Suprapubic skin (tissue), 4 donors: ENCODE results near the gene STAM. TPM values are rescaled to one million over a fixed set of nuclear protein-coding genes. Genes with fewer than 3 reads are reported as not detected.

Source experiments
- DNase-seq, 2 donors: peaks; one replicate each; pipeline ENCODE4 v3.0.0-alpha.2; 2019; ENCODE audit warnings: low spot score in 2 of 2
- H3K27ac ChIP-seq: fragments of 200-600 bp; sonication (generic); one replicate; pipeline ENCODE4 v1.5.1; 2019
- H3K27me3 ChIP-seq: fragments of 200-600 bp; sonication (generic); one replicate; pipeline ENCODE4 v1.5.1; 2019
- H3K36me3 ChIP-seq: fragments of 200-600 bp; sonication (generic); one replicate; pipeline ENCODE4 v1.5.1; 2019
- H3K4me1 ChIP-seq: fragments of 200-600 bp; sonication (generic); one replicate; pipeline ENCODE4 v1.5.1; 2019
- H3K4me3 ChIP-seq: fragments of 200-600 bp; sonication (generic); one replicate; pipeline ENCODE4 v1.5.1; 2019; ENCODE audit warnings: mild to moderate bottlenecking
- H3K9me3 ChIP-seq: fragments of 200-600 bp; sonication (generic); one replicate; pipeline ENCODE4 v1.5.1; 2019
- EP300 ChIP-seq: sonication (generic); formaldehyde crosslinking; IDR thresholded peaks from one replicate; pipeline ENCODE4 v1.6.1; 2017; ENCODE audit warnings: antibody characterized with exemption
- POLR2A ChIP-seq, 2 donors: fragments of 450-650 bp; IDR thresholded peaks; one replicate each; pipeline ENCODE4 v1.6.1; 2017; ENCODE audit warnings: antibody characterized with exemption in 2 of 2, mild to moderate bottlenecking in 2 of 2, moderate library complexity in 2 of 2
- POLR2AphosphoS5 ChIP-seq, 3 donors: sonication (generic); formaldehyde crosslinking; IDR thresholded peaks; one replicate each; pipeline ENCODE4 v1.6.1; 2017; ENCODE audit warnings: antibody characterized with exemption in 3 of 3
- WGBS: methylation state at CpG from one replicate; pipeline ENCODE4 v1.1.5; 2018; 5-methylcytosine and 5-hydroxymethylcytosine counted together
- total RNA-seq, 4 donors: library from RNA; depleted of rRNA; stranded (reverse); fragments of >200 nt; gene quantifications; one replicate each; pipeline ENCODE4 v1.1.0, GENCODE V29; 2016
- TF ChIP-seq, protein P1 (sequence below), 2 donors: fragments of 200-600 bp in 1 of 2; fragments of 450-650 bp in 1 of 2; sonication (generic) in 1 of 2; IDR thresholded peaks; one replicate each; pipeline ENCODE4 v1.5.1; 2016 to 2019; ENCODE audit warnings: antibody characterized with exemption in 2 of 2, mild to moderate bottlenecking in 1 of 2, moderate library complexity in 1 of 2

The STAM gene
- total RNA-seq, 4 donors from 2014 or later = 19.4 to 28.6 (median 22.8) TPM

DNA sequence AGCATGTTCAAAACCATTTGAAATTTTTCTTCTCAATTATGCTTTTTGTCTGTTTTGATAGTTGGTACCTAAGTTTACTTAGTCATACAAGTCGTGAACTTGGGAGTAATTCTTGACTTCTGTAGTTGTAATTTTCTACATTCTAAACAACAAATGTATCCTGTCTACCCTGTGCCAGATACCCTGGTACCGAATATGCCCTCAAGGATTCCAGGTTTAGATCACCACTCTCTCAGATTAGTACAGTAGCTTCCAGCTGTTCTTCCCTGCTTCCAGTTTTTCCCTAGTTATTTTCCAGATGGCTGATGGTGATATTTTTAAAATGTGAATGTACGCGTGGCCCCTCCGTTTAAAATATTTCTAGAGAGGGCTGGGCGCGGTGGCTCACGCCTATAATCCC, 6.5 kb downstream of the STAM start:
- no peak for DNase-seq
- Histone ChIP-seq H3K27me3 (no peaks in the 10 kb centered on the region), H3K27ac (no peak overlapping the region), H3K4me1 (peaks cover 34% of the 10 kb centered on the region), H3K4me3 (no peak overlapping the region), H3K36me3 (no peaks in the 10 kb centered on the region), H3K9me3 (no peaks in the 10 kb centered on the region)
- no peak for TF ChIP-seq POLR2AphosphoS5 (IDR thresholded peaks at IDR 0.05)
- TF ChIP-seq, protein P1, sequence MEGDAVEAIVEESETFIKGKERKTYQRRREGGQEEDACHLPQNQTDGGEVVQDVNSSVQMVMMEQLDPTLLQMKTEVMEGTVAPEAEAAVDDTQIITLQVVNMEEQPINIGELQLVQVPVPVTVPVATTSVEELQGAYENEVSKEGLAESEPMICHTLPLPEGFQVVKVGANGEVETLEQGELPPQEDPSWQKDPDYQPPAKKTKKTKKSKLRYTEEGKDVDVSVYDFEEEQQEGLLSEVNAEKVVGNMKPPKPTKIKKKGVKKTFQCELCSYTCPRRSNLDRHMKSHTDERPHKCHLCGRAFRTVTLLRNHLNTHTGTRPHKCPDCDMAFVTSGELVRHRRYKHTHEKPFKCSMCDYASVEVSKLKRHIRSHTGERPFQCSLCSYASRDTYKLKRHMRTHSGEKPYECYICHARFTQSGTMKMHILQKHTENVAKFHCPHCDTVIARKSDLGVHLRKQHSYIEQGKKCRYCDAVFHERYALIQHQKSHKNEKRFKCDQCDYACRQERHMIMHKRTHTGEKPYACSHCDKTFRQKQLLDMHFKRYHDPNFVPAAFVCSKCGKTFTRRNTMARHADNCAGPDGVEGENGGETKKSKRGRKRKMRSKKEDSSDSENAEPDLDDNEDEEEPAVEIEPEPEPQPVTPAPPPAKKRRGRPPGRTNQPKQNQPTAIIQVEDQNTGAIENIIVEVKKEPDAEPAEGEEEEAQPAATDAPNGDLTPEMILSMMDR (IDR thresholded peaks at IDR 0.05) = no peak
- TF ChIP-seq EP300 = no peak
- TF ChIP-seq POLR2A (IDR thresholded peaks at IDR 0.05) = no peak
- WGBS = 92% methylated on average over 8 of the region's 8 CpGs

DNA sequence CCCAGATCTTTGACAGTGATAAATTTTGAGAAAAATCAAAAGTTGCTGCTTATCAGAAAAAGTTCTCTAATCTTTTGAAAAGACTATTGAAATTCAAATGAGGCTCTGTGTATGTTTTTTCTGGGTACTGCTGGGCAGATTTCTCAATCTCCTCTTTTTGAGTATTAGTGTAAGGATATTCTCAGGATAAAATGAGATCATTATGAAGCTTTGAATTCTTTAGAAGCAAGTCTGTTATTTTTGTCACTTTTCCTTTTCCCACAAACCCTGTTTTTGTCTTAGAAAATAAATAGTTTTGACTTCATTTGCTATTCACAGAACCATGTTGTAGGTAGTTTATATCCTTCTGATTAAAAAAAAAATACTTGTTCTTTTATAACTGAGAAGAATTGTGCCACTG, 7.9 kb downstream of the STAM start:
- TF ChIP-seq POLR2AphosphoS5 (IDR thresholded peaks at IDR 0.05) (no peak), POLR2A (IDR thresholded peaks at IDR 0.05) (no peak), EP300 (no peak)
- TF ChIP-seq, protein P1 (IDR thresholded peaks at IDR 0.05) = no peak
- Histone ChIP-seq H3K36me3 (no peaks in the 10 kb centered on the region), H3K9me3 (no peaks in the 10 kb centered on the region), H3K4me1 (peaks cover 26% of the 10 kb centered on the region), H3K4me3 (no peak overlapping the region), H3K27me3 (no peaks in the 10 kb centered on the region), H3K27ac (no peak overlapping the region)
- DNase-seq = no peak

DNA sequence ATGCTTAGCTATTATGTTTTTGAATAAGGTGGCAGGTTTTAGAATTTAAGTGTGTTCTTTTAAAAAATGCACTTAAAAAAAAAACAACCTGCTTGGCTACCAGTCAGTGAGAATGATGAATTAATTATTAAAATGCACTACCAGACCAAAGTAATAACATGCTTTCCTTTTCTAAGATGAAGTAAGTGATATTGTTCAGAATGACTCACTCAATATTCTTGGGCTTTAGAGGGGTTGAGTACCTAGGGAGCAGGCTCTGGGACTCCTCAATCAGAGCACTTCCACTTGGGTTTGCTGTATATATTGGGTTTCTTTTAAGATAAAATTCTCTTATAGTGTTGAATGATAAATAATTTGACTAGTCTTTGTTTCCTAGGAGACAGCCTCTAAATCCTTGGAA, 8.6 kb downstream of the STAM start:
- H3K9me3 ChIP-seq = no peaks in the 10 kb centered on the region
- H3K4me3 ChIP-seq = no peak overlapping the region
- no peaks in the 10 kb centered on the region for H3K36me3 ChIP-seq
- H3K27me3 ChIP-seq = no peaks in the 10 kb centered on the region
- H3K4me1 ChIP-seq = peaks cover 21% of the 10 kb centered on the region
- H3K27ac ChIP-seq = no peak overlapping the region
- no peak for TF ChIP-seq EP300
- no peak for TF ChIP-seq POLR2AphosphoS5 (IDR thresholded peaks at IDR 0.05)
- no peak for TF ChIP-seq POLR2A (IDR thresholded peaks at IDR 0.05)
- TF ChIP-seq, protein P1 (IDR thresholded peaks at IDR 0.05) = no peak
- DNase-seq = no peak

DNA sequence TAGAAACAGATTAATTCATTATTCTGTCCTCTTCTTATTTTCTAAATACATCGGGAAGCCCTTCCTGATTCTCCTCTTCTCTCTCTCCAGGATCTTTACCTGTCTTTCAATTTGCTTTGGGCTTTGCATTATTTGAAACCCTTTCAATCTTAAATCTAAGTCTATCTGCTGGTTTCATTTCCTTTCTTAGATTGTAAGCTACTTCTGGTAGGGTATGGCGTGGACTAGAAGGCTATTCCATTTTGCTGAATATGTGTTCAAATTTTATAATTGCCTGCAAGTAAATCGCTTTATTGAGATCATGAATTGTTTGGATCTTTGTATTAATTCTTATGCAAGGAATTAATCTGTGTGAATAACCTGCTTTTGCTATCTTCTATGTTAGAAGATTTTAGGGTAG, 11.1 kb downstream of the STAM start:
- WGBS = 83% methylated on average over 3 of the region's 3 CpGs
- TF ChIP-seq POLR2AphosphoS5 (IDR thresholded peaks at IDR 0.05) (no peak), EP300 (no peak), POLR2A (IDR thresholded peaks at IDR 0.05) (no peak)
- TF ChIP-seq, protein P1 (IDR thresholded peaks at IDR 0.05) = no peak
- no peak for DNase-seq
- Histone ChIP-seq H3K4me3 (no peak overlapping the region), H3K9me3 (no peaks in the 10 kb centered on the region), H3K27me3 (no peaks in the 10 kb centered on the region), H3K4me1 (peaks cover 21% of the 10 kb centered on the region), H3K27ac (no peak overlapping the region), H3K36me3 (no peaks in the 10 kb centered on the region)

DNA sequence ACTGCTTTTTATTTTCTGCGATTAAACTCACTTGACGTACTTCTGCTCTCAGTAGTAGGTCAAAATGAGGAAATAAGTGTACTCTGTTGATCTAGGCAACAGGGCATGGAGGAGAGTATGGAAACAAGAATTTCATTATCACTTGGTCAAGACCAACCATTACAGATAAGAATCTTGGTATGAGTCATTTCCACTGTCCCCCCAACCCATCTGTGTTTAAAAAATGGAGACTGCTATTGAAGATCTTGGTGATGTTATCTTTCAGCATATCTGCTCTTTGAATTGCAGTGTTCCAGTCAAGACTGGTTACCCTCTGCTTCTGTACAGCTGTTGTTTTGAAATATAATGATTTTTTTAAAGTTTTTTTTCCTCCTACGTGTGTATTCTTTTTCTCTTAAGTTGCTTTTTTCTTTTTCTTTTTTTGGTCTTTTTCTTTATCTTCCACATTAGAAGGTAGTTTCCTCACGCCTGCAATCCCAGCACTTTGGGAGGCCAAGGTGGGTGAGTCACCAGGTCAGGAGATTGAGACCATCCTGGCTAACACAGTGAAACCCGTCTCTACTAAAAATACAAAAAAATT, 11.7 kb downstream of the STAM start:
- Histone ChIP-seq H3K27me3 (no peaks in the 10 kb centered on the region), H3K36me3 (no peaks in the 10 kb centered on the region), H3K4me3 (no peak overlapping the region), H3K27ac (no peak overlapping the region), H3K9me3 (no peaks in the 10 kb centered on the region), H3K4me1 (peaks cover 21% of the 10 kb centered on the region)
- 84% methylated on average over 5 of the region's 5 CpGs for WGBS
- DNase-seq = no peak
- TF ChIP-seq EP300 = no peak
- TF ChIP-seq, protein P1 (IDR thresholded peaks at IDR 0.05) = no peak
- no peak for TF ChIP-seq POLR2AphosphoS5 (IDR thresholded peaks at IDR 0.05)
- TF ChIP-seq POLR2A (IDR thresholded peaks at IDR 0.05) = no peak
